Activated CD4-positive, alpha-beta T cell treated with anti-CD3 and anti-CD28 coated beads, Interleukin-2, amount 50 U/mL, for 1 hour (primary cell): ENCODE data around the gene CEP170B.

Experiments
- DNase-seq: peaks from one replicate; pipeline ENCODE4 v3.0.0-alpha.2; 2020

Gene CEP170B

GRCh38 chr14:104868060-104868740 is 3.1 kb downstream of the CEP170B start:
- DNase-seq: no peak

DNA sequence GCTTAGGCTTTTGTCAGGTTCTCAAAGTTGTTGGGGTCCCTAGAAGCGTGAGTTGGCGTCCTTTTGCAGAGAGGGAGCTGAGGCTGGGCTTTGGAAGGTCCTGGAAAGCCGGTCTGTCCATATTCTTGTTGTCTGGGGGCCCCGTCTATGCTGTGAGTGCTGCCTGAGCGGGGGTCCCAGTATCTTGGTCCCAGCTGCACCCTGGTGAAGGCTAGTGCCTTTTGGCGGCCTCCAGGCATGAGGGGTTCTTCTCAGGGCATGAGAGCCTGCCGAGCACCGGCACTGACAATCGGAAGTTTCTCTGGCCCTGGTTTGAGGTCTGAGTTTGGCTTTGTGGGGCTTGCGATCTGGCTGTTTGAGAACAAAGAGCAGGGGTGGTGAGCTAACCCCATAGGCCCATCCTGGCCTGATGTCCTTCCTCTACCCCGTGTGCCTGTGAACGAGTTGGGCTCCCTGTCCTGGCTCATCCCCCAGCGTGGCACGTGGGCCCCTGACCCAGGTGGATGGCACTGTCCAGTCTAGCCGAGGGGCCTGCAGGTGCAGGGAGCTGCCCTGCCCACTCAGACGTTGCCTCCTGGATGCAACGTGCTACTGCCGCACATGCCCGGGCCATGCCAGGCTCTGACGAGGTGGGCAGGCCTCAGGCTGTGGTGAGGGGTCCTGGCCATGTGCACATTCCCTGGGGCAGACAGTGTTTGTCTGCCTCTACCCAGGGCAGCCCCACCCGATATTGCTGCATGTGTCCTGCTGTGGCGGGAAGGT is 3.9 kb downstream of the CEP170B start:
- no peak for DNase-seq

GRCh38 chr14:104869669-104870367 is 4.8 kb downstream of the CEP170B start:
- no peak for DNase-seq

DNA sequence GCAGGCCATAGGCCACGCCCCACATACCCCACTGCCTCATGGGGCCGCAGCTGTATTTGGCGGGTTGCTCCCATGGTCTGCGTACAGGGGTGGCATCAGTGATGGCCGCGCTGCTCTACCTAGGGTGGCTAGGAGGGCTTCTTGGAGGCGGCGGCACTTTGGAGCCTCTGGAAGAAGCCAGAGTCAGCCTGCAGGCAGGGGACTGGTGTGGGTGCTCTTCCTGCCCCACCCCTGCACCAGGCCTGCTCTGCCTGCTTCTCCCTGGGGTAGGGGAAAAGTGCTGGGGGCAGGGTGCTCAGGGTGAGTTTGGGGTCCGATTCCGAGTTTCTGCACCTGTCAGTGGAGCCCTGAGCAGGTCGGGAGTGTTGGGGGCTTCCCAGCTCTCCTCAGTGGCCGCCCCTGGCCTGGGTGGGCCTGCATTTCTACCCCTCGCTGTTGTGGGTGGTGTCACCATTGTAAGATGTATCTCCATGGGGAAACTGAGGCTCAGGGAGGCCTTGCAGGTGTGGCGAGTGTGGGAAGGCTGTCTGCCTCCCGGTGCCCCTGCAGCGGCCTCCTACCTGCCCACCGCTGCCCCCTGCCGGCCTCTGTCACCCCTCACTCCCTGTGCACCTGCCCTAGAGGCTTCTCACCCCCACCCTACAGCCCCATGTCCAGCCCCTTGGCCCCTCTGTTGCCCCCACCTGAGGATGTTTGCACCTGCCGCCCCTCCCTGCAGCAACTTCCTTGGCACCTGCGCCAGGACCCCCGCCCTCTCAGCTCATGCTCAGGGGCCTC is 5.5 kb downstream of the CEP170B start:
- DNase-seq: peak; percentile 56

- no peak for DNase-seq
Measured at GRCh38 chr14:104871145-104871655, 6.1 kb downstream of the CEP170B start.

DNA sequence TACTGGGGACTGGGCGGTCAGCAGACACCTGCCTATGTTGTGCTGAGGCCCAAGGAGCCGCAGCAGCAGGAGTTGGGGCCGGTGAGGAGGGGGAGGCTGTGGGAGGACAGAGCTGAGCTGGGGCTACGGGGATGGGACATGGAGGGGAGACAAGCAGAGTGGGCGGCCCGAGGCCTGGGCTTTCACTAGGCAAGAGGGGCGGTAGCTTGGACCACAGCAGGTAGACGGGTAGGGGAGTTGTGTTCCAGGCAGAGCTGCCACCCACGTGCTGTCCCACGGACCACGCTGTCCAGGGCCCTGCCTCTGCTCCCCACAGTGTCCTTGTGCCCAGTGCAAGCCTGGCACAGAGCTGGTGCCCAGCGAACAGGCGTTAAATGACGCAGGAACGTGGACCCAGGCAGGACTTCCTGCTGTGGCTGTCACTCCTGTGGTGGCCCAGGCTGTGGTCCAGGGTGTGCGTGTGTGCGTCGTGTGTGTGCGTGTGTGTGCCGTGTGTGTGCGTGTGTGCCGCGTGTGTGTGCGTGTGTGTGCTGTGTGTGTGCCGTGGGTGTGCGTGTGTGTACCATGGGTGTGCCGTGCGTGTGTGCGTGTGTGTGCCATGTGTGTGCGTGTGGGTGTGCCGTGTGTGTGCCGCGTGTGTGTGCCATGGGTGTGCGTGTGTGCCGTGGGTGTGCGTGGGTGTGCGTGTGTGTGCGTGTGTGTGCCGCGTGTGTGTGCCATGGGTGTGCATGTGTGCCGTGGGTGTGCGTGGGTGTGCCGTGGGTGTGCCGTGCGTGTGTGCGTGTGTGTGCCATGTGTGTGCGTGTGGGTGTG is 6.8 kb downstream of the CEP170B start:
- no peak for DNase-seq

- no peak for DNase-seq
Measured at GRCh38 chr14:104872469-104873341, 7.6 kb downstream of the CEP170B start.

GRCh38 chr14:104873380-104874055 is 8.4 kb downstream of the CEP170B start:
- no peak for DNase-seq

DNA sequence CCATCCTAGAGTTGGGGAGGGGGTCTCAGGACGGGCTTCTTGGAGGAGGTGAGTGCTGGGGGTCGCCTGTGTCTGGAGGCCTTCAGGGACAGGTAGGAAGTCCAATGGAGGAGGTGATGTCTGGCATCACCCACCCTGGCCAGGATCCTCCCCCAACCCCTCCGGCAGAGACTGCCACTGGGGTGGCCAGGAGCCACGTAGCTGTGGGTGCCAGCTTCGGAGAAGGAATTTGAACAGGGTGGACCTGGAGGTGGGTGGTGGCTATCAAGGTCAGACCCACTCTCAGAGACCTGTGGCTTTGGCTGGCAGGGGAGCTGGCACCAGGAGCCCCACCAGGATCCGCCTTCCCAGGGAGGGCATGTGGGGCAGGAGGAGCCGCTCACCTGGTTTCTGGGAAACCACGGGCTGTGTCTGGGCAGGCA is 9.1 kb downstream of the CEP170B start:
- no peak for DNase-seq

DNA sequence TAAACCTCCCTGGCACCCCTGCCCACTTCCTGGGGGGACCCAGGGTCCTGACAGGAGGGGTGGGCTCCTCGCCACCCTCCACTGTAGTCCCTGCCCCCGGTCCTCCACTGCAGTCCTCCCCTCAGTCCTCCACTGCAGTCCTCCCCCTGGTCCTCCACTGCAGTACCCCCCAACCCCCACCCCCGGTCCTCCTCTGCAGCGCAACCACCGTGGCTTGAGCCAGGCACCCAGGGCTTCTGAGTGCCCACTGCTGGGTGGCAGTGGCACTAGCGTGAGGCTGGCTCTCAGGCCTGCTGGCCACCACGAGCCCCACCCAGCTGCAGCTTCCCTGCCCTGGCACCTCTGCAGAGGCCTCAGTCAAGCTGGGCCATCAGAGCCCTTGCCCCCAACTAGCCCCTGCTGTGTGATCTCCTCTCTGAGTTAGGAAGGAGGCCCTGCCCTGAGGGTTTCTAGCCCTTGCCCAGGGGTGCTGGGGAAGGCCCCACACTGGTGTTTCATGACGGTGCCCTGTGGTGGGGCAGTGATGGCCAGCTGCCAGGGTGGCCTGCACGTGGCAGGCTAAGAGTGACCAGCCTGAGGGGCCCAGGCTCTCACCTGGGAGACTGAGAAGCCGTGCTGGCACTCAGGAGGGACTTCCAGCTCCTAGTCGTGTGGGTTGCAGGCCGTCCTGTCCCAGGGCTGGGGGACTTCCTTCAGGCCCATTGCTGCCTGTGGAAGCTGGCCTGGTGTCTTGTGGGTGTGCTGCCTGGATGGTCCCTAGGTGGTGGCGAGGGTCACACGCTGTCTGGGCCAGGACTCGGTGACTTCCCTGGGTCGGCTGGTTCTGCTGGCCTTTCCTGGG is 9.7 kb downstream of the CEP170B start:
- DNase-seq: no peak

GRCh38 chr14:104875412-104875751 is 10.3 kb downstream of the CEP170B start:
- no peak for DNase-seq

DNA sequence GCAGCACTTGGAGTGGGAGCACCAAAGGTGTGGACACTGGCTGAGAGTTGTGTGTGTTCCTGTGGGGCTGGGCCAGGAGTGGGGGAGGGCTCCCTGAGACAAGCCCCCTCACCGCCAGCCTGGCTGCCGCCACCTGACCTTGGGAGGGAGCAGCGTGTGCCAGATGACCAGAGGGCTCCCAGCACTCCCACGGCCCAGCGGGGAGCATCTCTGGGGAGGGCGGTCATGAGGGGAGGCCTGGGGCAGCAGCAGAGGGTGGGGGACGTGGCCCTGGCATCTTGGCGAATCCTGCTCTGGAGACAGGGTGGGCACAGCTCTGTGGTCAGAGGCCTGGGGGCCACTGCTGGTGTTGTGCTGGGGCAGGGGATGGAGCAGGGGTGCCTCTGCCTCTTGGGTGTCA is 10.7 kb downstream of the CEP170B start:
- no peak for DNase-seq

DNA sequence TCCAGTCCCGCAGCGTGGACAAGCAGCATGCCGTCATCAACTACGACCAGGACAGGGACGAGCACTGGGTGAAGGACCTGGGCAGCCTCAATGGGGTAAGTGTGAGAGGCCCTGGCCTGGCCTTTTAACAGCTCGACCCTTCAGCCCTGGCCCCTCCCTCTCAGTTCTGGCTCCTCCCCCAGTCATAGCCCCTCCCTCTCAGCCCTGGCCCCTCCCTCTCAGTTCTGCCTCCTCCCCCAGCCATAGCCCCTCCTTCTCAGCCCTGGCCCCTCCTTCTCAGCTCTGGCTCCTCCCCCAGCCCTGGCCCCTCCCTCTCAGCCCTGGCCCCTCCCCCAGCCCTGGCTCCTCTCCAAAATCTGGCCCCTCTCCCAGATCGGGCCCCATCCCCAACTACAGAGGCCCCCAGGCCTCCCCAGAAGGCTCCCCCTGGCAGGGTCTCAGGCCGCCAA is 11.2 kb downstream of the CEP170B start:
- peak; percentile 47 for DNase-seq

GRCh38 chr14:104877066-104877805 is 12.2 kb downstream of the CEP170B start:
- DNase-seq: no peak

GRCh38 chr14:104877806-104878550 is 12.9 kb downstream of the CEP170B start:
- no peak for DNase-seq

- DNase-seq: no peak
Measured at GRCh38 chr14:104878582-104878981, 13.5 kb downstream of the CEP170B start.

GRCh38 chr14:104879201-104879982 is 14.3 kb downstream of the CEP170B start:
- no peak for DNase-seq
